Activated T-cell treated with anti-CD3 and anti-CD28 coated beads, Interleukin-2, amount 50 U/mL, for 4 hours (primary cell): ENCODE results near the gene CBLC. TPM values are rescaled to one million over a fixed set of nuclear protein-coding genes. Genes with fewer than 3 reads are reported as not detected.

Experiments used
- ATAC-seq, 2 donors: fragments of 200-7000 bp; cut with Tn5 transposase; one replicate each; pipeline ENCODE4 v1.10.0; 2021
- DNase-seq: peaks from one replicate; pipeline ENCODE4 v3.0.0-alpha.2; 2020
- H3K27me3 Mint-ChIP-seq: one replicate; pipeline ENCODE4 v1.8.0; 2021; ENCODE audit warnings: low read depth, mixed read lengths
- H3K36me3 Mint-ChIP-seq: one replicate; pipeline ENCODE4 v1.8.0; 2022; ENCODE audit warnings: mixed read lengths; ENCODE audit not compliant: insufficient read depth
- H3K4me1 Mint-ChIP-seq: one replicate; pipeline ENCODE4 v1.8.0; 2021; ENCODE audit warnings: low read depth, mixed read lengths
- H3K4me3 Mint-ChIP-seq: one replicate; pipeline ENCODE4 v1.8.0; 2021; ENCODE audit warnings: mild to moderate bottlenecking, moderate library complexity, mixed read lengths
- H3K9me3 Mint-ChIP-seq: one replicate; pipeline ENCODE4 v1.8.0; 2021; ENCODE audit warnings: mixed read lengths
- total RNA-seq, 3 donors: library from RNA; stranded (reverse); gene quantifications; one replicate each; pipeline ENCODE4 v1.2.1, GENCODE V29; 2021

CBLC gene
- total RNA-seq, 3 donors from 2014 or later, result 0.23 TPM; not detected in 2

- H3K27me3 Mint-ChIP-seq, result no peaks in the 10 kb centered on the region
- no peaks in the 10 kb centered on the region for H3K9me3 Mint-ChIP-seq
- peaks cover 64% of the 10 kb centered on the region for H3K4me1 Mint-ChIP-seq
- peaks cover 10% of the 10 kb centered on the region for H3K36me3 Mint-ChIP-seq
- ATAC-seq (peak; percentile 81 to 84), DNase-seq (peak; percentile 91)
- peak overlapping the region; percentile 87 for H3K4me3 Mint-ChIP-seq
Observed at GRCh38 chr19:44752816-44753625, 24.7 kb upstream of the CBLC start.

DNA sequence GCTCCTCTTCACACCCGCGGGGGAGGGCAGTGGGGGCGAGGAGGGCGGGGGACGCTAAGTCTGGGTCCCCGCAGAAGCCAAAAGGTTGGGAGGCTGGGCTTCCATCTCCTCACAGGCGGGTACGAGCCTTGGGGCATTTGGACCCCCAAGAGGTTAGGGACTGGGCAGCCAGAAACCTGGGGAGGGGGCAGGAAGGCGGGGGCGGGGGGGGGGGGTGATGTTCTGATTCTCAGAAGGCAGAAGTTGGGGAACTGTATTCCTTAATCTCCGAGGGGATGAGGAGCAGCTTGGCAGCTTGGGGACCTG is 24.1 kb upstream of the CBLC start:
- Mint-ChIP-seq H3K36me3 (peaks cover 13% of the 10 kb centered on the region), H3K4me3 (peak overlapping the region; percentile 87), H3K4me1 (peaks cover 64% of the 10 kb centered on the region), H3K9me3 (no peaks in the 10 kb centered on the region), H3K27me3 (no peaks in the 10 kb centered on the region)
- ATAC-seq (no peak), DNase-seq (no peak)

GRCh38 chr19:44753932-44754749 is 23.5 kb upstream of the CBLC start:
- Mint-ChIP-seq H3K9me3 (no peaks in the 10 kb centered on the region), H3K27me3 (no peaks in the 10 kb centered on the region), H3K4me1 (peaks cover 65% of the 10 kb centered on the region), H3K36me3 (peaks cover 14% of the 10 kb centered on the region), H3K4me3 (peak overlapping the region; percentile 87)
- DNase-seq, result peak; percentile 80
- peak; percentile 17 to 21 for ATAC-seq

GRCh38 chr19:44754750-44755080 is 23.0 kb upstream of the CBLC start:
- peak overlapping the region; percentile 87 for H3K4me3 Mint-ChIP-seq
- H3K4me1 Mint-ChIP-seq, result peaks cover 62% of the 10 kb centered on the region
- H3K27me3 Mint-ChIP-seq, result no peaks in the 10 kb centered on the region
- ATAC-seq (no peak), DNase-seq (no peak)
- peaks cover 15% of the 10 kb centered on the region for H3K36me3 Mint-ChIP-seq
- no peaks in the 10 kb centered on the region for H3K9me3 Mint-ChIP-seq

DNA sequence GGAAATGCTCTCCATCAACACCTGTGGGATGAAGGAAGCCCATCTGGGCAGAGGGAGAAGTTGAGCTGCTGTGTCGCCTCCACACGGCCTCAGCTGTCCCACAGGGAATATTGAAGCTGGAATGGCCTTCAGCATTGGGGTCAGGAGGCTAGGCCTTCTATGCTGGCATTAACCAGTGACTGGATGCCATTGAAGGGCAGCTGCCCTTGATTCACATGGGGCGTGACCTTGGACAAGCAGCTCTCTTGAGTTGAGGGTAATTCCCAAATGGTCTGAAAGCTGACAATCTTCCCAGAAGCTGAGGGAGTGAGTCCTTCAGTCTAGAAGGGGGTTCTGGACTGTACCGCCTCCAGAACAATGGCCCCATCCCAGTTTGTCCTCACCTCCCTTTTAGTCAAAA is 22.5 kb upstream of the CBLC start:
- Mint-ChIP-seq H3K4me3 (peak overlapping the region; percentile 87), H3K27me3 (no peaks in the 10 kb centered on the region), H3K36me3 (peaks cover 19% of the 10 kb centered on the region), H3K4me1 (peaks cover 62% of the 10 kb centered on the region), H3K9me3 (no peaks in the 10 kb centered on the region)
- ATAC-seq (no peak), DNase-seq (no peak)

DNA sequence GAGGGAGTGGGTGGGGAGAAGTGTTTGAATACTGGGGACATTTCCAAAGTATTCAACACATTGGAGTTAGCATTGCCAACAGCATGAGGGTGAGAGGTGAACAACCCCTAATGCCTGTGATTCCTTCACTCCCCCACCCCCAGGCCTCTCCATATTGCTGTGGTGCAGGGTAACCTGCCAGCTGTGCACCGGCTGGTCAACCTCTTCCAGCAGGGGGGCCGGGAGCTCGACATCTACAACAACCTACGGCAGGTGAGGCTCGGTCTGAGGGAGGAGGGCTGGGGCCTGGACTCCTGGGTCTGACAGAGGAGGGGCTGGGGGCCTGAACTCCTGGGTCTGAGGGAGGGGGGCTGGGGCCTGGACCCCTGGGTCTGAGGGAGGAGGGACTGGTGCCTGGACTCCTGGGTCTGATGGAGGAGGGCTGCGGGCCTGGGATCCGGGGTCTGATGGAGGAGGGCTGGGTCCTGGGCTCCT is 21.6 kb upstream of the CBLC start:
- no peaks in the 10 kb centered on the region for H3K9me3 Mint-ChIP-seq
- no peak for ATAC-seq
- H3K36me3 Mint-ChIP-seq, result peaks cover 23% of the 10 kb centered on the region
- no peaks in the 10 kb centered on the region for H3K27me3 Mint-ChIP-seq
- peaks cover 62% of the 10 kb centered on the region for H3K4me1 Mint-ChIP-seq
- H3K4me3 Mint-ChIP-seq, result no peak overlapping the region
- DNase-seq, result no peak

DNA sequence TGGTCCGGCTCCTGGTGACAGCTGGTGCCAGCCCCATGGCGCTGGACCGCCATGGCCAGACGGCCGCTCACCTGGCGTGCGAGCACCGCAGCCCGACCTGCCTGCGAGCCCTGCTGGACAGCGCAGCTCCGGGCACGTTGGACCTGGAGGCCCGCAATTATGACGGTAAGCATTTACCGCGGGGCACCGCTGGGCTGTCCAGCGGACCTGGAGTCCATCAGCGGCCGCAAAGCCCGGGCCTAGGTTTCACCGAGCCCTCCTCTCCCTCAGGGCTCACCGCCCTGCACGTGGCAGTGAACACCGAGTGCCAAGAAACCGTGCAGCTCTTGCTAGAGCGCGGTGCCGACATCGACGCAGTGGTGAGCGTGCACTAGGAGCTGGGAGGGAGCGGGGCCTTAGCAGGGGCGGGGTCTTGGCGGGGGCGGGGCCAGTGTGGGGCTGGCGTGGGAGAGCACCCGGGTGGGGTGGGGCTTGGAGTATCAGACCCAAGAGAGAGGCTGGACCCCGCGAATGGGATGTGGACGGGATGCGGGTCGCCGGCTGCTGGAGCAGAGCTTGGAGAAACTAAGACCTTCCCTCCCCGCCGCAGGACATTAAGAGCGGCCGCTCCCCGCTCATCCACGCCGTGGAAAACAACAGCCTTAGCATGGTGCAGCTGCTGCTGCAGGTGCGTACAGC is 20.5 kb upstream of the CBLC start:
- no peaks in the 10 kb centered on the region for H3K27me3 Mint-ChIP-seq
- H3K4me3 Mint-ChIP-seq, result no peak overlapping the region
- H3K9me3 Mint-ChIP-seq, result no peaks in the 10 kb centered on the region
- DNase-seq (no peak), ATAC-seq (no peak)
- H3K4me1 Mint-ChIP-seq, result peaks cover 56% of the 10 kb centered on the region
- H3K36me3 Mint-ChIP-seq, result peaks cover 22% of the 10 kb centered on the region

DNA sequence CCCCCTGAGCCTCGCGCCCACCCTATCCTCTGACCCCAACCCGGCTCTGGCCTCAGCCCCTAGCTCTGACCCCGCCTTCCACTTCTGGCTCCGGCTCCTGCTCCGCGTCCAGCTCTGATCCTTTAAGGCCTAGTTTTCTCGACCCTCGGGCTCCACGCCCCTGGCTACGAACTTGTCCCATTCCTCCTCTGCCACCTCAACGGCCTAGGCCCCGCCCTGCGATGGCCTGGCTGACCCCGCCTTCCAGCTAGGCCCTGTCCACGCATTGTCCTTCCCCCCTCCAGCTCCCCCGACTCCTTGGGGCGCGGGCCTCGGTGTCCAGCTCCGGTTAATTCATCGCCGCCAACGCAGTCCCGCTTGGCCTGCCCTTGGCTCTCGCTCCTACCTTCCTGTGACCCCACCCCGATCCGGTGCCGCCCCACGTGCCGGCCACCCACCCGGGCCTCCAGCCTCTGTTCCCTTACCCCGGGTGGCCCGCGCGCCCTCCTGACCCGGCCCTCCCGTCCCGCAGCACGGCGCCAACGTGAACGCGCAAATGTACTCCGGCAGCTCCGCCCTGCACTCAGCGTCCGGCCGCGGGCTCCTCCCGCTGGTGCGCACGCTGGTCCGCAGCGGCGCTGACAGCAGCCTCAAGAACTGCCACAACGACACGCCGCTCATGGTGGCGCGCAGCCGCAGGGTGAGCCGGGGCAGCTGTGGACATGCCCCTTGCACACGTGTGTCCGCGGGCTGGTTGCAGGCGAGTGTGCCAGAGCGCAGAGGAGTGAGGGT is 19.8 kb upstream of the CBLC start:
- Mint-ChIP-seq H3K27me3 (no peaks in the 10 kb centered on the region), H3K4me3 (no peak overlapping the region), H3K9me3 (no peaks in the 10 kb centered on the region), H3K4me1 (peaks cover 50% of the 10 kb centered on the region), H3K36me3 (peaks cover 19% of the 10 kb centered on the region)
- no peak for DNase-seq
- ATAC-seq, result no peak

DNA sequence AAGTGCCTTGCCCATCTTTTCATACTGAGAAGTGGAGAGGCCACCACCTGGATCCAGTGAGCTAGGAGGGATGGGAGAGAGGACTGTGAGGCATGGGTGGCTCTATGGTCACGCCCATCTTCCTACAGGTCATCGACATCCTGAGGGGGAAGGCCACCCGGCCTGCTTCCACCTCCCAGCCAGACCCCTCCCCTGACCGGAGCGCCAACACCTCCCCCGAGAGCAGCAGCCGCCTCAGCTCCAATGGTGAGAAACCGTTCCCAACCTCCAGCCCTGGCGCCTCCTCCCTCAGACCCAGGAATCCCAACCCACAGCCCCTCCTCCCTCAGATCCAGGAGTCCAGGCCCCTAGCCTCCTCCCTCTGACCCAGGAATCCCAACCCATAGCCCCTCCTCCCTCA is 19.1 kb upstream of the CBLC start:
- Mint-ChIP-seq H3K36me3 (peaks cover 19% of the 10 kb centered on the region), H3K9me3 (no peaks in the 10 kb centered on the region), H3K27me3 (no peaks in the 10 kb centered on the region), H3K4me3 (no peak overlapping the region), H3K4me1 (peaks cover 49% of the 10 kb centered on the region)
- DNase-seq (no peak), ATAC-seq (no peak)

DNA sequence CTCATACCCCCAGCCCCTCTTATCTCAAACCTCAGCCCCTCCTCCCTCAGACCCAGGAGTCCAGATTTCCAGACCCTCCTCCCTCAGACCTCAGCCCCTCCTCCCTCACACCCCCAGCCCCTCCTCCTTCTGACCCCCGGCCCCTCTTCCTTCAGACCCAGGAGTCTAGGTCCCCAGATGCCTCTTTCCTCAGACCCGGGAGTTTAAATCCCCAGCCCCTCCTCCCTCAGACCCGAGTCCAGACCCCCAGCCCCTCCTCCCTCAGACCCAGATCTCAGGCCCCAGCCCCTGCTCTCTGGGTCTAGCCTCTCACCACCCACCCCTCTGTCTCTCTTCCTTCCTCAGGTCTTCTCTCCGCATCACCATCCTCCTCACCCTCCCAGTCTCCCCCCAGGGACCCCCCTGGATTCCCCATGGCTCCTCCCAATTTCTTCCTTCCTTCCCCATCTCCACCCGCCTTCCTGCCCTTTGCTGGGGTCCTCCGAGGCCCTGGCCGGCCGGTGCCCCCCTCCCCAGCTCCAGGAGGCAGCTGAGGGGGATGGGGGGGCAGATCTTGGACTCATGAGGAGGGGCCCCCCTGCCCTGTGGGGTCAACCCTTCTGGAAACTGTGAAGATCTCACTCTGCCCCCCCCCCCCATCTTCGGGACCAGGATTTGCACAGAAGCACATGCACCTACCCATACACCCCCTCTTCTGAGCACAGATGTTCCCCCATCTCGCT is 18.4 kb upstream of the CBLC start:
- H3K36me3 Mint-ChIP-seq, result peaks cover 19% of the 10 kb centered on the region
- no peaks in the 10 kb centered on the region for H3K27me3 Mint-ChIP-seq
- H3K4me3 Mint-ChIP-seq, result no peak overlapping the region
- peaks cover 48% of the 10 kb centered on the region for H3K4me1 Mint-ChIP-seq
- no peaks in the 10 kb centered on the region for H3K9me3 Mint-ChIP-seq
- no peak for ATAC-seq
- no peak for DNase-seq

- ATAC-seq (no peak), DNase-seq (no peak)
- no peaks in the 10 kb centered on the region for H3K27me3 Mint-ChIP-seq
- H3K4me1 Mint-ChIP-seq, result peaks cover 35% of the 10 kb centered on the region
- H3K4me3 Mint-ChIP-seq, result no peak overlapping the region
- H3K36me3 Mint-ChIP-seq, result peaks cover 19% of the 10 kb centered on the region
- no peaks in the 10 kb centered on the region for H3K9me3 Mint-ChIP-seq
Observed at GRCh38 chr19:44762038-44762437, 15.7 kb upstream of the CBLC start.

DNA sequence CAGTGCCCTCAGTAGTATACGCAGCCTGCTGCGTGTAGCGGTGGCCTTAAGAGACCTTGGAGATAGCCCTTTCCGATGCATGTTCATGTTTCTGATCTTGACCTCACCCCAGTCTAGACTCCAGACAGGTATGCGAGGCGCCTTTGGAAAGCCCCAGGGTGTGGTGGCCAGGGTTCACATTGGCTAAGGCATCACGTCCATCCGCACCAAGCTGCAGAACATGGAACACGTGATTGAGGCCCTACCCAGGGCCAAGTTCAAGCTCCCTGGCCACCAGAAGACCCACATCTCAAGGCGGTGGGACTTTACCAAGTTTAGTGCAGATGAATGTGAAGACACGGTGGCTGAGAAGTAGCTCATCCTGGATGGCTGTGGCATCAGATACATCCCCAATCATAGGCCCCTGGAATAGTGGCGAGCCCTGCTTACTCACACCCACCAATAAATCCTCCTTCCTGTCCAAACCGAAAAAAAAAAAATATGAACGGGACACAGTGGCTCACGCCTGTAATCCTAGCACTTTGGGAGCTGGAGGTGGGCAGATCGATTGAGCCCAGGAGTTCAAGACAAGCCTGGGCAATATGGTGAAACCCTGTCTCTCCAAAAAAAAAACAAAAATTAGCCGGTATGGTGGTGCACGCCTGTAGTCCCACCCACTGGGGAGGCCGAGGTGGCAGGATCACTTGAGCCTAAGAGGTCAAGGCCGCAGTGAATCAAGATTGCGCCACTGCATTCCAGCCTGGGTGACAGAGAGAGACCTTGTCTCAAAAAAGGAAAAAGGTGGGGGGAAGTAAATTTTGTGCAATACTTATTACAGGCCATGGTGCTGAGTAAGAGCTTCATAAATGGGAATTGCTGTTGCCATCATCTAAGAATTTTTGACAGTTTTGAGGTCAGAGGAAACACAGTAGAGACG is 12.4 kb upstream of the CBLC start:
- H3K27me3 Mint-ChIP-seq, result no peaks in the 10 kb centered on the region
- peaks cover 4% of the 10 kb centered on the region for H3K36me3 Mint-ChIP-seq
- DNase-seq (no peak), ATAC-seq (no peak)
- H3K9me3 Mint-ChIP-seq, result peaks cover 4% of the 10 kb centered on the region
- H3K4me3 Mint-ChIP-seq, result no peak overlapping the region
- peaks cover 42% of the 10 kb centered on the region for H3K4me1 Mint-ChIP-seq

- Mint-ChIP-seq H3K36me3 (no peaks in the 10 kb centered on the region), H3K4me3 (no peak overlapping the region), H3K27me3 (no peaks in the 10 kb centered on the region)
Observed at GRCh38 chr19:44765949-44766335, 11.7 kb upstream of the CBLC start.

More at GRCh38 chr19:44765949-44766335, 11.7 kb upstream of the CBLC start:
- no peak for DNase-seq
- ATAC-seq, result no peak
- Mint-ChIP-seq H3K9me3 (peaks cover 4% of the 10 kb centered on the region), H3K4me1 (peaks cover 42% of the 10 kb centered on the region)
